Activated gamma-delta T cell treated with anti-CD3 and anti-CD28 coated beads, Interleukin-2, amount 50 U/mL, for 16 hours (primary cell): ENCODE results near the gene RREB1.

Experiments
- DNase-seq: peaks from one replicate; pipeline ENCODE4 v3.0.0-alpha.2; 2020; ENCODE audit warnings: low read depth

The RREB1 gene

GRCh38 chr6:7224731-7225130, 117.0 kb downstream of the RREB1 start:
- no peak for DNase-seq

GRCh38 chr6:7228662-7229375, 121.1 kb downstream of the RREB1 start:
- no peak for DNase-seq

- DNase-seq = no peak
Measured at GRCh38 chr6:7229376-7230326, 121.9 kb downstream of the RREB1 start.

- DNase-seq = no peak
Measured at GRCh38 chr6:7230327-7230691, 122.5 kb downstream of the RREB1 start.

- no peak for DNase-seq
Measured at GRCh38 chr6:7230956-7231713, 123.4 kb downstream of the RREB1 start.

- no peak for DNase-seq
Measured at GRCh38 chr6:7232351-7232750, 124.6 kb downstream of the RREB1 start.

GRCh38 chr6:7234547-7234946, 126.8 kb downstream of the RREB1 start:
- DNase-seq = no peak

- no peak for DNase-seq
Measured at GRCh38 chr6:7235712-7236305, 128.0 kb downstream of the RREB1 start.

- no peak for DNase-seq
Measured at GRCh38 chr6:7236306-7237209, 128.8 kb downstream of the RREB1 start.

GRCh38 chr6:7237653-7238188, 130.0 kb downstream of the RREB1 start:
- DNase-seq = no peak

- DNase-seq = no peak
Measured at GRCh38 chr6:7238526-7238899, 130.8 kb downstream of the RREB1 start.

- DNase-seq = peak; percentile 38
Measured at GRCh38 chr6:7238900-7239589, 131.3 kb downstream of the RREB1 start.

- DNase-seq = no peak
Measured at GRCh38 chr6:7239590-7239948, 131.8 kb downstream of the RREB1 start.

- no peak for DNase-seq
Measured at GRCh38 chr6:7240351-7240750, 132.6 kb downstream of the RREB1 start.

- no peak for DNase-seq
Measured at GRCh38 chr6:7241160-7241559, 133.4 kb downstream of the RREB1 start.

- no peak for DNase-seq
Measured at GRCh38 chr6:7241709-7242645, 134.2 kb downstream of the RREB1 start.

- DNase-seq = no peak
Measured at GRCh38 chr6:7242835-7243178, 135.0 kb downstream of the RREB1 start.

- DNase-seq = peak; percentile 39
Measured at GRCh38 chr6:7243179-7243981, 135.6 kb downstream of the RREB1 start.
